Activated CD4-positive, CD25-positive, alpha-beta regulatory T cell (primary cell): ENCODE results near the gene AQP7.
"Not testable (repeated sequence)": the region's sequence is repeated elsewhere in the genome, so short reads cannot be mapped to it uniquely, and the experiment has no call there.

Experiments
- DNase-seq, 4 experiments: peaks; one replicate each; lab custom pipeline; 2025; lab: John Stamatoyannopoulos, UW

Gene AQP7

GRCh38 chr9:33433871-33434270, 31.5 kb upstream of the AQP7 start:
- DNase-seq = no peak

- no peak for DNase-seq
These were observed 29.1 kb upstream of the AQP7 start for GRCh38 chr9:33431420-33431819.

- DNase-seq = no peak
These were observed 28.6 kb upstream of the AQP7 start for GRCh38 chr9:33430942-33431341.

- DNase-seq = no peak
These were observed 27.1 kb upstream of the AQP7 start for GRCh38 chr9:33429256-33429985.

GRCh38 chr9:33426843-33427293, 24.5 kb upstream of the AQP7 start:
- no peak for DNase-seq

- DNase-seq = no peak
These were observed 22.8 kb upstream of the AQP7 start for GRCh38 chr9:33425128-33425533.

- DNase-seq = not testable (repeated sequence)
These were observed 22.1 kb upstream of the AQP7 start for GRCh38 chr9:33424492-33424891.

GRCh38 chr9:33424043-33424442, 21.7 kb upstream of the AQP7 start:
- not testable (repeated sequence) for DNase-seq

GRCh38 chr9:33419708-33420303, 17.4 kb upstream of the AQP7 start:
- no peak for DNase-seq

GRCh38 chr9:33418090-33418489, 15.7 kb upstream of the AQP7 start:
- DNase-seq = no peak

- no peak for DNase-seq
These were observed 14.6 kb upstream of the AQP7 start for GRCh38 chr9:33416996-33417395.

- peak; percentile 59 to 74 (median 71) for DNase-seq
These were observed 13.2 kb upstream of the AQP7 start for GRCh38 chr9:33415501-33416038.

GRCh38 chr9:33414889-33415500, 12.6 kb upstream of the AQP7 start:
- no peak for DNase-seq

- DNase-seq = no peak
These were observed 11.9 kb upstream of the AQP7 start for GRCh38 chr9:33414268-33414667.

GRCh38 chr9:33408087-33408486, 5.7 kb upstream of the AQP7 start:
- no peak for DNase-seq

- no peak for DNase-seq
These were observed 4.7 kb upstream of the AQP7 start for GRCh38 chr9:33407061-33407460.

GRCh38 chr9:33404788-33405362, 2.5 kb upstream of the AQP7 start:
- DNase-seq = no peak

GRCh38 chr9:33403941-33404787, 1.8 kb upstream of the AQP7 start:
- DNase-seq = no peak

- not testable (repeated sequence) for DNase-seq
These were observed 559 bp downstream of the AQP7 start for GRCh38 chr9:33401809-33402208.

- not testable (repeated sequence) for DNase-seq
These were observed 3.3 kb downstream of the AQP7 start for GRCh38 chr9:33399047-33399446.

- DNase-seq = not testable (repeated sequence)
These were observed 4.6 kb downstream of the AQP7 start for GRCh38 chr9:33397801-33398200.
